Cardiac septum (tissue), 1 donor: ENCODE results near the gene GPR55. TPM values are rescaled to one million over a fixed set of nuclear protein-coding genes. Genes with fewer than 3 reads are reported as not detected.

Experiments used
- DNase-seq: peaks from one replicate; pipeline ENCODE4 v3.0.0-alpha.2; 2020; ENCODE audit warnings: low spot score
- intact Hi-C: fragments of 100-400 bp; cut with DNase I; formaldehyde crosslinking; loops from one replicate; pipeline ENCODE4 v1.14.0; 2022
- total RNA-seq: library from RNA; stranded (reverse); fragmentation: NEBNext Ultra II Directional; extraction: Animal tissue kit (Norgen Biotek cat#: 25700); gene quantifications from one replicate; pipeline ENCODE4 v1.2.1, GENCODE V29; 2021
- donor health status: DM: no; HTN: no; CAD: no.

GPR55 gene
- total RNA-seq, 1 donor from 2014 or later = not detected

DNA sequence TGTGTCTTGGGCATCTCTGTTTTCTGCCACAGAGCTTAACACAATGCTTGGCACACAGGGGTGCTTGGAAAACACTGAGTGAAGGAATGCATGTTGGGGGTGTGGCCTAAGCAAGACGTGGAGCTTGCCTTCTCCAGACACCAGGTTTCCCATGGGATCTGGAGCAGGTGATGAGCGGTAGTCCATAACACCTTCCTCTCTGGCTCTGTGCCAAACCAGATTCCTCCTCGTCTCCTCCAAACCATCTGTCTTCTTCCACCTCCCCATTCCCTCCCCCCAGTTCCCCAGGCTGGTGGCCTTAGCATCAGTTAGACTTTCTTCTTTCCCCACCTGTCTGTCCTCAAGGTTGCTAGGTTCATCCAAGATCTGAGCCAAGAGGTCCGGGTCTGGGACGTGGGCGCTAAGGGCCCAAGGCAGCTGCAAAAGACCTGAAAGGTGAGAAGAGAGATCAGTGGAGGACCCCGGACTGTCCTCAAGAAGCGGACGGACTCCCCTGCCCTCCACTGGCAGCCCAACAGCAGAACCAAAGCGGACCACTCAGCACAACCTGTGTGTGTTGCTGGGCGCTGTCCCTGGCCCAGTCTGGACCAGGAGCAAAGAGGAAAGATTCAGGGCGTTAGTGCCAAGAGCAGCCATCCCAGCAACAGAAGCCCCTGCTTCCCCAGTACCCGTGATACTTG is 61.5 kb downstream of the GPR55 start:
- intact Hi-C loops = no loop called here
- no peak for DNase-seq

DNA sequence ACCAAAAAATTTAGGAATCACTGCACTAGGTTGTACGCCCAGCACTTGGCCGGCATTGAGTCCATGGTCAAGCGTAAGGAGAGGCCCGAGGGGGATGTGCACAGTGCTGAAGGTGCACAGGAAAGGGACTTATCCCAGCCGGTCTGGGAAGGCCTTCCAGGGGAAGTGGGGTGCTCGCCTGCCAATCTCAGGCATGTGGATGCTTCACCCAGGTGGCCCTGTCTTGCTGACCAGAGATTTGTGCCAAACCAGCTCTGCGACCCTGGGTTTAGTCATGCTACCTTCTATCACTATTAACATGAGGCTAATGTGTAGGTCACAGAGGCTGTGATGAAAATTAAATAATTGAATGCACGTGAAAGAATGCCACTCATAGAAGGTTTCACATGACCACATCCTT is 62.0 kb downstream of the GPR55 start:
- no peak for DNase-seq
- intact Hi-C loops = no loop called here

GRCh38 chr2:230862292-230862691 is 62.8 kb downstream of the GPR55 start:
- intact Hi-C loops = no loop called here
- no peak for DNase-seq

DNA sequence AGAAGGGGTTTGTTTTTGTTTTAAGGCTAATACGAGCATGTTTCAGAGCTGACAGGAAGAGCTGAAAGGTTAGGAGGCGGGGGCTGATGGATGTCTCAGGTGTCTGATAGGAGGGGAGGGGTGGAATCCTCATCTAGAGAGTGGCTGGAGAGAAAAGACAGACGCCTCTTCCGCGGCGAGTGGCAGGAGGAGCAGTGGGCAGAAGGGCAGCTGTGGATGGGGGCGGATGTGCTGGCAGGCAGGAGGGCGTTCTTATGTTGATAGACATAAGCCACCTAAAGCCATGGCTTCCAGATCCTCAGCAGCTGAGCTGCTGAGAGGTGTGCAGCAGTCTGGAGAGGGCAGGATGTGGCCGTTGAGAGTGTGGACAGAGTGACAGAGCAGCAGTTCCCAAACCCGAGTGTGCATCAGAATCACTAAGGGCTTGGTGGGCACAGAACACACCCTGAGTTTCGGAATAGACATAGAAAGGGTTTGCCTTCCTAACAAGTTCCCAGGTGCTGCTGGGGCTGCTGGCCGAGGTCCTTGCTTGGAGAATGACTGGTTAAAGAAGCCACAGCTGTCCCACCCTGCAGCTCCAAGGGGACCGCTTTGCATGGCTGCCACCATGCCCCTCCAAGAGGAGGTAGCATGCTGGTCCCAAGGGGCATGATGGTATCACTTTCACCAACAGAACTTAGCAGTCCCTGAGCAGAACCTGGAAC is 63.3 kb downstream of the GPR55 start:
- intact Hi-C loops = no loop called here
- no peak for DNase-seq

Other genes with a start within 250 kb of the GPR55 start
- gene CAB39, start 212.4 kb downstream of the GPR55 start, total RNA-seq = 75.1 TPM
- 18.4 TPM for gene ITM2C, start 60.3 kb downstream of the GPR55 start, total RNA-seq
- gene SPATA3, start 70.9 kb upstream of the GPR55 start, total RNA-seq = not detected
- 0.08 TPM for gene C2orf72, start 112.3 kb upstream of the GPR55 start, total RNA-seq
- gene PSMD1, start 131.6 kb upstream of the GPR55 start, total RNA-seq = 87.0 TPM
- 2.9 TPM for gene HTR2B, start 199.8 kb upstream of the GPR55 start, total RNA-seq